GM12878 (cell line): ENCODE results near the gene KLF17. TPM values are rescaled to one million over a fixed set of nuclear protein-coding genes. Genes with fewer than 3 reads are reported as not detected.

Experiments
- ATAC-seq: fragments of 200-7000 bp; cut with Tn5 transposase; 3 replicates; pipeline ENCODE4 v1.9.1; 2020; ENCODE audit warnings: mild to moderate bottlenecking, moderate library complexity
- BruUV-seq: library from RNA; stranded (reverse); fragments of 400-500 nt; replicated peaks from 2 replicates; lab custom pipeline; 2021; lab: Mats Ljungman, UMichigan
- CTCF ChIA-PET: fragments of 300-600 bp; sonication (Branson Sonifier 250); formaldehyde crosslinking; extraction: SDS; loops from one replicate; lab custom pipeline; 2021; ENCODE audit warnings: inconsistent platforms; lab: Yijun Ruan, JAX
- POLR2A ChIA-PET: fragments of 350-600 bp; formaldehyde crosslinking; extraction: SDS; loops from one replicate; lab custom pipeline; 2021; ENCODE audit warnings: inconsistent platforms; lab: Charles Lee
- RAD21 ChIA-PET: fragments of 300-600 bp; sonication (Branson Sonifier 250); formaldehyde crosslinking; loops from one replicate; lab custom pipeline; 2023; ENCODE audit warnings: antibody characterized with exemption; ENCODE audit not compliant: unreplicated experiment; lab: Charles Lee
- SMC1A ChIA-PET: fragments of 300-600 bp; sonication (Branson Sonifier 250); formaldehyde crosslinking; loops from one replicate; lab custom pipeline; 2023; ENCODE audit not compliant: unreplicated experiment, uncharacterized antibody; lab: Charles Lee
- DNase-seq: peaks from one replicate; pipeline ENCODE4 v3.0.0-alpha.2; 2011; ENCODE audit warnings: low read depth, low spot score
- FAIRE-seq: peaks from 3 replicates; lab custom pipeline; 2011; peaks lifted over from hg19 to GRCh38; lab: Jason Lieb, UNC
- H2AFZ ChIP-seq: 2 replicates; pipeline ENCODE4 v1.6.0; 2011; ENCODE audit warnings: low read depth, low read length, control low read depth; ENCODE audit not compliant: control insufficient read depth
- H3K27ac ChIP-seq: 2 replicates; pipeline ENCODE4 v1.5.1; 2011; ENCODE audit warnings: control low read depth; ENCODE audit not compliant: control insufficient read depth, insufficient read depth
- H3K27me3 ChIP-seq, 2 experiments: replicated peaks in 1 of 2; 2 replicates each; pipeline versions ENCODE4 v1.6.0 to v1.6.1; 2011; ENCODE audit warnings: low read length in 1 of 2; ENCODE audit not compliant: control insufficient read depth in 2 of 2, insufficient read depth in 2 of 2
- H3K36me3 ChIP-seq, 2 experiments: 2 replicates each; pipeline ENCODE4 v1.5.1; 2011; ENCODE audit warnings: low read length in 1 of 2; ENCODE audit not compliant: control insufficient read depth in 2 of 2, insufficient read depth in 2 of 2
- H3K4me1 ChIP-seq: 2 replicates; pipeline ENCODE4 v1.6.1; 2011; ENCODE audit warnings: mild to moderate bottlenecking, low read length, moderate library complexity, mixed read lengths; ENCODE audit not compliant: control insufficient read depth, insufficient read depth
- H3K4me2 ChIP-seq: 2 replicates; pipeline ENCODE4 v1.6.0; 2011; ENCODE audit warnings: control low read depth; ENCODE audit not compliant: control insufficient read depth, insufficient read depth
- H3K4me3 ChIP-seq: fragments of 200-600 bp; sonication (generic); 2 replicates; pipeline ENCODE4 v1.5.1; 2016
- H3K79me2 ChIP-seq: 2 replicates; pipeline ENCODE4 v1.6.0; 2011; ENCODE audit warnings: low read length; ENCODE audit not compliant: control insufficient read depth, insufficient read depth
- H3K9ac ChIP-seq: 2 replicates; pipeline ENCODE4 v1.8.0; 2011; ENCODE audit warnings: low read length, control low read depth, mixed read lengths; ENCODE audit not compliant: control insufficient read depth, insufficient read depth
- H3K9me3 ChIP-seq: replicated peaks from 3 replicates; pipeline ENCODE4 v1.5.1; 2011; ENCODE audit warnings: mild to moderate bottlenecking, low read length; ENCODE audit not compliant: control insufficient read depth, insufficient read depth
- H4K20me1 ChIP-seq: 2 replicates; pipeline ENCODE4 v1.6.0; 2011; ENCODE audit not compliant: control insufficient read depth, insufficient read depth
- SMAD1 ChIP-seq: fragments of 450-650 bp; IDR thresholded peaks from 2 replicates; pipeline ENCODE4 v1.6.1; 2018; ENCODE audit warnings: mild to moderate bottlenecking, low read depth; ENCODE audit not compliant: partially characterized antibody
- whole genome bisulfite sequencing: methylation state at CpG from one replicate; pipeline ENCODE4 v1.1.6; 2016; ENCODE audit warnings: low lambda C conversion rate; ENCODE audit not compliant: insufficient replicate concordance, insufficient coverage; ENCODE audit errors: missing lambda C conversion rate; 5-methylcytosine and 5-hydroxymethylcytosine counted together
- in situ Hi-C: fragments of 300-500 bp; cut with MboI; formaldehyde crosslinking; loops from 9 replicates; pipeline ENCODE4 v1.14.3; 2018; ENCODE audit warnings: mixed read lengths
- intact Hi-C: fragments of 100-400 bp; cut with micrococcal nuclease; formaldehyde crosslinking; loops from one replicate; pipeline ENCODE4 v1.14.2; 2022; ENCODE audit not compliant: unreplicated experiment
- polyA plus RNA-seq, 11 experiments: library from polyadenylated mRNA; depleted of rRNA in 4 of 11; unstranded in 6 of 11; stranded (reverse) in 5 of 11; fragments of >200 nt; fragmentation: Nextera tagmentation in 4 of 11; fragmentation: Illumina TruSeq in 1 of 11; extraction: Ambion mirVana in 4 of 11; extraction: Trizol in 1 of 11; gene quantifications; 1 replicate in 1 of 11; 2 replicates in 10 of 11; pipeline versions ENCODE4 v1.2.1 to v1.2.3, GENCODE V29; 2011 to 2016; ENCODE audit warnings: inconsistent platforms in 2 of 11, missing spikeins in 2 of 11, low read depth in 1 of 11
- total RNA-seq, 4 experiments: library from RNA; depleted of rRNA in 3 of 4; stranded (reverse); fragments of >200 nt in 3 of 4; fragmentation: Illumina TruSeq in 1 of 4; extraction: Trizol in 1 of 4; gene quantifications; 2 replicates each; pipeline versions ENCODE4 v1.2.1 to v1.2.3, GENCODE V29; 2013 to 2021
- TF ChIP-seq, protein P1 (sequence below): fragments of 450-650 bp; IDR thresholded peaks from 2 replicates; pipeline ENCODE4 v1.6.1; 2017; ENCODE audit warnings: mild to moderate bottlenecking
- TF ChIP-seq, protein P2 (sequence below): fragments of 450-650 bp; IDR thresholded peaks from 2 replicates; pipeline ENCODE4 v1.6.1; 2018; ENCODE audit warnings: mild to moderate bottlenecking, low read depth, moderate library complexity; ENCODE audit not compliant: partially characterized antibody

Gene KLF17
- total and polyA plus RNA-seq, 10 of the 15 experiments (the other 5 are each of a cell fraction or from before 2014, with no cell fraction given), result not detected

DNA sequence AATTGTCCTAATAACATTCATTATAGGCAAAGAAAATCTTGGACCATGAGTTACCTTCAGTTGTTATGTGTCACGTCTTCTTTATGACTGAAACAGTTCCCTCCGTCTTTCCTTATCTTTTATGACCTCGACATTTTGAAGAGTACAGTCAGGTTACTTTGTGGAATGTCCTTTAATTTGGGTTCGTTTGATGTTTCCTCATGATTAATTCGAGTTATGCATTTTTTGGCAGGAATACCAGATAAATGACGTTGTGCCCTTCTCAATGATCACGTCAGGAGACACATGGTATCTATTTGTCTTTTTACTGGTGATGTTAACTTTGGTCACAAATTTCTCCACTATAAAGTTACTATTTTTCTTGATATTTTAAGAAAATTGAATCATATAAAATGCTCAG, 17.3 kb upstream of the KLF17 start:
- in situ Hi-C loops, result no loop called here
- no peak for ATAC-seq
- 48% methylated on average over 7 of the region's 7 CpGs for WGBS

More for the DNA sequence above, 17.3 kb upstream of the KLF17 start:
- ChIA-PET SMC1A (no interaction called here), POLR2A (no interaction called here), CTCF (no interaction called here), RAD21 (no interaction called here)
- no peaks in the 10 kb centered on the region for H4K20me1 ChIP-seq
- no peaks in the 10 kb centered on the region for H3K4me1 ChIP-seq
- H3K36me3 ChIP-seq, result no peaks in the 10 kb centered on the region
- H2AFZ ChIP-seq, result no peak overlapping the region
- H3K27ac ChIP-seq, result no peak overlapping the region
- FAIRE-seq (no peak), DNase-seq (no peak)
- BruUV-seq, result no TSS peak
- no peak overlapping the region for H3K4me2 ChIP-seq
- no peaks in the 10 kb centered on the region for H3K9me3 ChIP-seq
- H3K4me3 ChIP-seq, result no peak overlapping the region
- TF ChIP-seq, protein P1, sequence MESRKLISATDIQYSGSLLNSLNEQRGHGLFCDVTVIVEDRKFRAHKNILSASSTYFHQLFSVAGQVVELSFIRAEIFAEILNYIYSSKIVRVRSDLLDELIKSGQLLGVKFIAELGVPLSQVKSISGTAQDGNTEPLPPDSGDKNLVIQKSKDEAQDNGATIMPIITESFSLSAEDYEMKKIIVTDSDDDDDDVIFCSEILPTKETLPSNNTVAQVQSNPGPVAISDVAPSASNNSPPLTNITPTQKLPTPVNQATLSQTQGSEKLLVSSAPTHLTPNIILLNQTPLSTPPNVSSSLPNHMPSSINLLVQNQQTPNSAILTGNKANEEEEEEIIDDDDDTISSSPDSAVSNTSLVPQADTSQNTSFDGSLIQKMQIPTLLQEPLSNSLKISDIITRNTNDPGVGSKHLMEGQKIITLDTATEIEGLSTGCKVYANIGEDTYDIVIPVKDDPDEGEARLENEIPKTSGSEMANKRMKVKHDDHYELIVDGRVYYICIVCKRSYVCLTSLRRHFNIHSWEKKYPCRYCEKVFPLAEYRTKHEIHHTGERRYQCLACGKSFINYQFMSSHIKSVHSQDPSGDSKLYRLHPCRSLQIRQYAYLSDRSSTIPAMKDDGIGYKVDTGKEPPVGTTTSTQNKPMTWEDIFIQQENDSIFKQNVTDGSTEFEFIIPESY, result no peak
- TF ChIP-seq SMAD1, result no peak
- TF ChIP-seq, protein P2, sequence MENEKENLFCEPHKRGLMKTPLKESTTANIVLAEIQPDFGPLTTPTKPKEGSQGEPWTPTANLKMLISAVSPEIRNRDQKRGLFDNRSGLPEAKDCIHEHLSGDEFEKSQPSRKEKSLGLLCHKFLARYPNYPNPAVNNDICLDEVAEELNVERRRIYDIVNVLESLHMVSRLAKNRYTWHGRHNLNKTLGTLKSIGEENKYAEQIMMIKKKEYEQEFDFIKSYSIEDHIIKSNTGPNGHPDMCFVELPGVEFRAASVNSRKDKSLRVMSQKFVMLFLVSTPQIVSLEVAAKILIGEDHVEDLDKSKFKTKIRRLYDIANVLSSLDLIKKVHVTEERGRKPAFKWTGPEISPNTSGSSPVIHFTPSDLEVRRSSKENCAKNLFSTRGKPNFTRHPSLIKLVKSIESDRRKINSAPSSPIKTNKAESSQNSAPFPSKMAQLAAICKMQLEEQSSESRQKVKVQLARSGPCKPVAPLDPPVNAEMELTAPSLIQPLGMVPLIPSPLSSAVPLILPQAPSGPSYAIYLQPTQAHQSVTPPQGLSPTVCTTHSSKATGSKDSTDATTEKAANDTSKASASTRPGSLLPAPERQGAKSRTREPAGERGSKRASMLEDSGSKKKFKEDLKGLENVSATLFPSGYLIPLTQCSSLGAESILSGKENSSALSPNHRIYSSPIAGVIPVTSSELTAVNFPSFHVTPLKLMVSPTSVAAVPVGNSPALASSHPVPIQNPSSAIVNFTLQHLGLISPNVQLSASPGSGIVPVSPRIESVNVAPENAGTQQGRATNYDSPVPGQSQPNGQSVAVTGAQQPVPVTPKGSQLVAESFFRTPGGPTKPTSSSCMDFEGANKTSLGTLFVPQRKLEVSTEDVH, result no peak
- no peaks in the 10 kb centered on the region for H3K27me3 ChIP-seq
- intact Hi-C loops, result no loop called here
- H3K79me2 ChIP-seq, result no peaks in the 10 kb centered on the region
- H3K9ac ChIP-seq, result no peak overlapping the region
